HG02981 (cell line): ENCODE measurements around the gene ZC3H8.
"Not testable (repeated sequence)": the region's sequence is repeated elsewhere in the genome, so short reads cannot be mapped to it uniquely, and the experiment has no call there.

Experiments used
- ATAC-seq: cut with Tn5 transposase; IDR thresholded peaks from one replicate; pipeline ENCODE4 v1.9.1; 2021; ENCODE audit warnings: mild to moderate bottlenecking, moderate library complexity; ENCODE audit not compliant: unreplicated experiment

ZC3H8 gene

DNA sequence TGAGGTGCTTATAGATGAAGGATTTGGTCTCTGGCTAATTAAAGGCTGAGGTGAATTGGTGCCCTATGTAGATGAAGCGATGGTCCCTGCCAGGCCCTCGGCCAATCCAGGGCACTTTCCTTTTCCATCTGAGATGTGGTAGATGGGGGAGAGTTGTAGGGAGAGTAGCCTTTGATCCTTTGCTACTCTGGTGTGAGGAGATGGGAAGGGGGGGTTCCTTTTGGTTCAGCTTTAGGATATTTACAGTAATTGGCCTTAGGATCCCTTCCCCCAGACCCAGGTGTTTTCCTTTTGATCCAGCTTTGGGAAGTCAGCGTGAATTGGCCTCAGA, 5.4 kb upstream of the ZC3H8 start:
- ATAC-seq: no peak

DNA sequence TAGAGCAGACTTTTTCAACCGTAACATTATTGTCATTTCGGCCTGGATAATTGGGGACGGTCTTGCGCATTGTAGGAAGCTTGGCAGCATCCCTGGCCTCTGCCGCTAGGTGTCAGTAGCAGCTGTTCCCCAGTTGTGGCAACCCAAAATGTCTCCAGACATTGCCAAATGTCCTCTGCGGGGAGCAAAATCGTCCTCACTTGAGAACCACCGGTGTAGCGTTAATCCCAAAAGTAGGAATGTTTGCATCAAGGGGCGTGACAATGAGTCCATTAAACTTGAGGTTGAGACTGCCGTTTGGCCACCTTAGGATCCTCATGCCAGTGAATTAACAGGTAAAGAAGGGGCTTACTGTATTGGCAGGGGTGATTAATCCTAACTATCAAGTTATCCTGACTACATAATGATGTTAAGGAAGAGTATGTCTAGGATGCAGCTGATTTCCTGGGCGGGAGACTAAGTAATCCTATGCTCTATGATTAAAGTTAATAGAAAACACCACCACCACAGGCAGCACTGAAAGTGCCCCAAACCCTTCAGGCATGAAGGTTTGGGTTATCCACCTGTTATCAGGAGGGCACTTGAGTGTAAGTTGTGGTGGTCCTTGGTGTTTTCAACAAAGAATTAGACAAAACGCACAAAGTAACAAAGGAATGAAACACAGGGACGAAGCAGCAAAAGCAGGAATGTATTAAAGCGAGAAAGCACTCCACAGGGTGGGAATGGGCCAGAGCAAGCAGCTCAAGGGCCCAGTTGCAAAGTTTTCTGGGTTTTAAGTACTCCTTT, 4.9 kb upstream of the ZC3H8 start:
- ATAC-seq: peak; percentile 43

DNA sequence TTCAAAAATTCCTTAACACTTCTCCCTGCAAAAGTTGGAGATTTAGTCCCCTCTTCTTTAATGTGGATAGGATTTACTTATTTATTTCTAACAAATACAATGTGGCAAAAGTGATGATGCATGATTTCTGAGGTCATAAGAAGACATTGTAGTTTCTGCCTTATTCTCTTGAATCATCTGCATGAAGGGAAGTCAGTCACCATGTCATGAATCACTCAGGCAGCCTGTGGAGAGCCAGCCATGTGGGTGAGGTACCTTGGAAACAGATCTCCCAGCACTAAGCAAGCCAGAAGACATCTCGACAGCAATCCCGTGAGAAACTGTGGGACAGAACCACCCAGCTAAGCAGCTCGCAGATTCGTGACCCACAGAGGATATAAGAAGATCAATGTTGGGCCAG, 2.7 kb upstream of the ZC3H8 start:
- ATAC-seq: no peak

DNA sequence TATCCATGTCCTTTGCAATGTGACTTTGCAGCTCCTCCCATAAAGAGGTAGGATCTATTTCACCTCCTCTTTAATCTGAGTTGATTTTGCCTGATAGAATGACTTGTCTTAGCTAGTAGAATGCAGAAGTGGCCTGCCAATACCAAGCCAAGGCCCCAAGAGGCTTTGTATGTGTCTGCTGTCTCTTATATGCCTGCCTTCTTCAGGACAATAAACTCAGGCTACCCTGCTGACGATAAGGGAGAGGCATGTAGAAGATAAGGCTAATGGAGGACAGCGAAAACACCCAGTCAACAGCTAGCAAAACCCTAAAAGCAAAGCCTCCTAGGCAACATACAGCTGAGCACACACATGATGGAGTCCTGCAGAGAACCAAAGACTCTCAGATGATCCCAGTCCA, 1.8 kb upstream of the ZC3H8 start:
- ATAC-seq: no peak

DNA sequence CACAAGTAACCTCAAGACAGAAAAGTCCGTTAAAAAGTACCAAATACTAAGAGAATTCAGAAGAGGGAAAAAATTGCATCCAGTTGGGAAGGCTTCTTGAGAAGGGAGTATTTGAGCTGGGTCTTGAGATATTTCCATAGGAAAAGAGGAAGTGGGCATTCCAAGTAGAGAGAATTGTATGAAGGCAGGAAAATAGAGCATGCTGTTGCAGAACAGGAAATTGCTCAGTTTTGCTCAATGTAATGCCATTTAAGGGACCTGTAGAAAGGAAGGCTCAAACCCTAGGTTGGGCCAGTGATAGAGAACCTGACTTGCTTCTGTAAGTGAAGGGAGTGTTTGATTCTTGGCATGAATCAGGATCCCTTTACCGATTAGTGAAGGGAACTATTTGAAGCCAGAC, 1.0 kb upstream of the ZC3H8 start:
- no peak for ATAC-seq

DNA sequence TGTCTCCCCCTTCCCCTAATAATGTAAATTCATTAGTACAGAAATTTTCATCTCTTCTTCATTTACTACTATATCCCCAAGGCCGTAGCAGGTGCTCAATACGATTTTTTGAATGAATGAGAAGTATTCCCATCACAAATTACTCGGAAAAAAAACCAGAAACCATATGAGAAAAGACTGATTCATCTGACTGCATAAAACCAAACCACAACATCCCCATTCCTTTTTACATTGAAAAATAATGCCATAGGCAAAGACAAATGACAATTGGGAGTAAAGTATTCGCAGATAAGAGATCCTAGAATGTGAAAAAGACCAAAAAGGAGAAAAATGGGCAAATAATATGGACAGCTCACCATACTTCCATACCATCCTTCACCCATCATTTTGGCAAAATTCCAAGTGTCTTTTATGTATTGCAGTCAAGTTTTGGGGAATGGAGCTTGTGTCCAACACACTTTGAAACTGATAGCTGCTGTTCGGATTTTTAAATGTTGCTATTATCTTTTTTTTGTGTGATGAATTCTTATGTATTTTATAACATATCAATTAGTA, 1.5 kb downstream of the ZC3H8 start:
- ATAC-seq: no peak

DNA sequence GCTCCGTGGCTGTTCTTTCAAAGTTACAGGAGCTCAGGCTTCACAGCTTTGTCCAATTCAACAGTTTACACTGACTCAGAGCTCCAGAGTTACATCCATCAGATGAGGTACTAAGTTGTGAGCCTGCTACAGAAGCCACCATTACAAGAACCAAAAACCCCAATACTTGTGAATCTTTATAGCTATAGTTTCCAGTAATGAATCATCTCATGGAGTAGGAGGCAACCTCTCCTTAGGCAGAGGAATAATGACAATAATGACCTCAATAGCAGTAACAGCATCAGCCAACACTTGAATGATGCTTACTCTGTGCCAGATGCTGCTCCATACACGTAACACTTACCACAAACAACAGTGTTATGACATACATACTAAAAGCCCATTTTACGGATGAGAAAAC, 3.6 kb downstream of the ZC3H8 start:
- no peak for ATAC-seq

DNA sequence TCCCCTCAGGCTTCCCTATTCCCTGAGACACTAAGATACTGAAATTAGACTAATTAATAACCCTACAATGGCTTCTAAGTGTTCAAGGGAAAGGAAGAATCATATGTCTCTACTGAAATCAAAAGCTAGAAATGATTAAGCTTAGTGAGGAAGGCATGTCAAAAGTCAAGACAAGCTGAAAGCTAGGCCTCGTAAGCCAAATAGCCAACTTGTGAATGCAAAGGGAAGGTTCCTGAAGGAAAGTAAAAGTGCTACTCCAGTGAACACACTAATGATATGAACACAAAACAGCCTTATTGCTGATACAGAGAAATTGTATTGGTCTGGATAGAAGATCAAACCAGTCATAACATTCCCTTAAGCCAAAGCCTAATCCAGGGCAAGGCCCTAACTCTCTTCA, 10.0 kb downstream of the ZC3H8 start:
- ATAC-seq: no peak

DNA sequence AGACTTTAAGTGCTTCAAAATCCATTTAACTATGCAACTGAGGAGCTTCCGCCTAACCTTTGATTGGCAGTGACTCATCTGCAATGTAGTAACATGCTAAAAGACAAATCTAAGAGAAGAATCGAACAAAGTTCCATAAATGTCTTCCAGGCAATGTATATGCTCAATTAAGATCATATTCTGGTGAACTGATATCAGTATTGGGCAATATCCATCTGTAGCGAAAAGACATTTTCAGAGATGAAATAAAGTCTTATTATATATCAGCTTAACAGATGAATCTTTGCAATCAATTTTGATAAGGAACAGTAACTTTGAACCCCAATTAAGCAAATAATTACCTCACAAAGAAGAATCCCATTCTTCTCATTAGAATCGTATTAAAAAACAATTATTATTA, 11.6 kb downstream of the ZC3H8 start:
- no peak for ATAC-seq

DNA sequence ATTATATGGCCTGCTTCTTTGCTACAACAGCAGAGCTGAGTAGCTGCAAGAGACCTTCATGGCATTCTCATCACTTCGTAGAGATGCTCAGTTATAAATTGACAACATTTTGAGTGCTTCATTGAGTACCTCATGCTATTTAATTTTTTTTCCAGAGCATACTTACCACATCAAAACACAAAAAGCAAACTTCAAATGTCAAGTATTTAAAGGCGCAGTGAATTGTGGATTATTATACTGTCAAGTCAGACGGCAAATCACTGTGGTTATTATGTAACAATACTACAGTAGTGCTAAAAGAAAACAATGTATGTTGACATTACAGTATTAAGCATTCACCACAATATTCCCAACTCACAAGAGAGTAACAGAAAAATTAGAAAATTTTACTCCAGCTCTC, 12.5 kb downstream of the ZC3H8 start:
- no peak for ATAC-seq

DNA sequence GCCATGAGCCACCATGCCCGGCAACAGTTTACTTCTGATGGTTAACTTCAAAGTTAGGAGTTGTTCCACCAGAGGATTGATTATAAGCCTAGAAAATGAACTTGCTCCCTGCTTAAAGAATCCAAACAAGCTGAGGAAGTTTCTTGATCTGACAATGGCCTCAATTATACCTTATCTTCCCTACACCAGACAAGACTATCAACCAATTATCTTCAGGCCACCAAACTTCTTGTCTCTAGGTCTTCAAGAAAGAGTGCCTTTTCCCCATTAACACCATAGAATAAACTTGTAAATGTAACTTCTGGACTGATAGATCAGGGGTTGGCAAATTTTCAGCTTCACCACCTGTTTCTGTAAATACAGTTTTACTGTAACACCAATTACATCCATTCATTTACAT, 15.0 kb downstream of the ZC3H8 start:
- ATAC-seq: no peak

DNA sequence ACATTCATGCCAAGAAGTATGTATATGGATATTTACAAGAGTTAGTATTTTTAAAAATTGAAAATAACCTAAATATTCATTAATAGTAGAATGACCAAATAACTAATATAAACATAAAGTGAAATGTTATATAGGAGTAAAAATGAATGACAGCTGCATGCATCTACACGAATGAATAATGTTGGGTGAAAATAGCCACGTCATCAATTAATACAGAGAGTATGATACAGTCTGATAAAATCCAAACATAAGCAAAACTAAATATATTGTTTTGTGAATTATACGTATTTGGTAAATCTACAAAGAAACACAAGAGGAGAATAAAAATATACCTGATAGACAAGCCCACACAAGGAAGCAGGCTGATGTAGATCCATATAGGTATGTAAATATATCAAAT, 24.5 kb downstream of the ZC3H8 start:
- no peak for ATAC-seq

DNA sequence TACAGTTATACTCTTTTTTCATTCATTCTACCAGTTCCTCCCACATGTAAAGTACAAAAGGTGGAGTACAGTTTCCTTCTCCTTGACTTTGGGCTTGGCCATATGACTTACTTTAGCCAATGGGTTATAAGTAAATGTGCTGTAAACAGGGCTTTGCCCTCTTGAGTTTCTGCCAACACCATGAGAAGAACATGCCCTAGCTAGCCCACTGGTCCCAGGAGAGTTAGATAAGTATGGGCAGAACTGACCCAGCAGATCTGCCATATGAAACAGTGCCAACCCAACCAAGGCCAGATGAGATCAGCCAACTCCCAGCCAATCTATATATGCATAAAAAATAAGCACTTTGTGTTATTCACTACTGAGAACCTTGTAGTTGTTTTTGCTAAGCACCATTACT, 25.5 kb downstream of the ZC3H8 start:
- ATAC-seq: no peak

DNA sequence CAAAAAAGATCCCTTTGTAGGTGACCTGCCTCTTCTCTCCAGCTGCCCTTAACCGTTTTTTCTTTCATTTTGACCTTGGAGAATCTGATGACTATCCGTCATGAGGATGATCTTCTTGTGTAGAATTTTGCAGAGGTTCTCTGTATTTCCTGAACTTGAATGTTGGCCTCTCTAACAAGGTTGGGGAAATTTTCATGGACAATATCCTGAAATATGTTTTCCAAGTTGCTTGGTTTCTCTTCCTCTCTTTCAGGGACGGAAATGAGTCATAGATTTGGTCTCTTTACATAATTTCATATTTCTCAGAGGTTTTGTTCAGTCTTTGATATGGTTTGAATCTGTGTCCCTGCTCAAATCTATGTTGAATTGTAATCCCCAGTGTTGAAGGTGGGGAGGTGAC, 34.0 kb downstream of the ZC3H8 start:
- no peak for ATAC-seq

DNA sequence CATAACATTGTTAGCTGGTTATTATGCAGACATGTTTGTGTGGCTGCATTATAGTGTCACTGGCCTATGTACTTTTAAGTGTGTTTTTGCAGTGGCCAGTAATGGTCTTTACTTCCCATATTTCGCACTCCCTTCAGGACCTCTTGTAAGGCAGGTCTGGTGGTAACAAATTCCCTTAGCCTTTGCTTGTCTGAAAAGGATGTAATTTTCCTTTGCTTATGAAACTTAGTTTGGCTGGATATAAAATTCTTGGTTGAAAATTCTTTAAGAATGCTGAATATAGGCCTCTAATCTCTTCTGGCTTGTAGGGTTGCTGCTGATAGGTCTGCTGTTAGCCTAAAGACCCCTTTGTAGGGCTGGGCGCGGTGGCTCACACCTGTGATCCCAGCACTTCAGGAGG, 34.7 kb downstream of the ZC3H8 start:
- no peak for ATAC-seq

DNA sequence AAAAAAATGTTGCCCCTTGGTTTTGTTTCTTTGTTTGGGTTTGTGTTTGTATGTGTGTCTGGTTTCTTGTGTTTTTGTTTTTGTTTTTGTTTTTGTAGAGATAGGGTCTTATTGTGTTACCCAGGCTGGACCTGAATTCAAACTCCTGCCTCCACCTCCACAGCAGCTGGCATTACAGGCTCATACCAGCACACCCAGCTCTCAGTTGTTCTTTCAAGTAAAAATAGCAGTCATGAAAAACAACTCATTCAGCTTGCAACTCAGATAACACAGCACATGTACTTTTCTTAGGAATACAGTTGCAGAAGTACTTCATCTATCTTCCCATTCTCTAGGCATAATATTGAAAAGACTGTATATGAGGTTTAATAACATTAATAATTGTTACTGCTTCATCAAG, 37.0 kb downstream of the ZC3H8 start:
- no peak for ATAC-seq

DNA sequence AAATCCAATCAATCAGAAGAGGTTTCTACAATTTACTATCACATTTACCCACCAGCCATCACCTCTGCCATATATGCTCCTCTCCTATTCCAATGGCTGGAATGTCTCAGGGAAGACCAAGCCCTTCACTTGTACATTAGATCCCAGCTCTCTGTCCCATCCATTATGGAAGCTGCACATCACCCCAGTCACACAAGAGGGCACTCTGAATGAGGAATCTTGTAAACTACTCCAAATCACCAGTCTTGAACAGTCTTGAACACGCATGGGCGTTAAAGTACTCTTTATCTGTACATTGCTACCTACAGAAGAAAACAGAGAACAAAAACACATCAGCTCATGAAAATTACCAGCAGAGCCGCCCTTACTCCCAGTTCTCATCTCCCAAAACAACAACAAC, 38.7 kb downstream of the ZC3H8 start:
- ATAC-seq: no peak

DNA sequence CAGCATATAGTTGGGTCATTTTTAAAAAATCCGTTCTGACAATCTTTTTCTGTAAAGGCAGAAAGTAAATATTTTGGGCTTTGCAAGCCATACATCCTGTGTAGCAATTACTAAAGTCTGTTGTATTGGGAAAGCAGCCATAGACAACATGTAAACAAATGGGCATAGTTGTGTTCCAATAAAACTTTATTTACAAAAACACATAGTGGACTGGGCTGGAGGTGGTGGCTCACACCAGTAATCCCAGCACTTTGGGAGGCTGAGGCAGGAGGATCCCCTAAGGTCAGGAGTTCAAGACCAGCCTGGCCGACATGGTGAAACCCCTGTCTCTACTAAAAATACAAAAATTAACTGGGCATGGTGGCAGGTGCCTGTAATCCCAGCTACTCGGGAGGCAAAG, 46.9 kb downstream of the ZC3H8 start:
- ATAC-seq: not testable (repeated sequence)

DNA sequence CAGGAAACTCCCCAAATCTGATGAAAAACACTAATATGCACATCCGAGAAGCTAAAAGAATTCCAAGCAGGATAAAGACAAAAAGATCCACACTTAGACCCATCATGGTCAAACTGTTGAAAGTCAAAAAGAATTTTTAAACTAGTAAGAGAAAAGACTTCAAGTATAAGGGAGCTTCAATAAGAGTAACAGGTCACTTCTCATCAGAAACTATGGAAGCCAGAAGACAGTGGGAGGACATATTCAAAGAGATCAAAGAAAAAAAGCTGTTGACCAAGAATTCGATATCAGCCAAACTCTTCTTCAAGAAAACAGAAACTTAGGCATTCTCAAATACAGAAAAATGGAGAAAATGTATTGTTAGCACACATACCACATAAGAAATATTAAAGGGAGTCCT, 50.4 kb downstream of the ZC3H8 start:
- ATAC-seq: no peak

DNA sequence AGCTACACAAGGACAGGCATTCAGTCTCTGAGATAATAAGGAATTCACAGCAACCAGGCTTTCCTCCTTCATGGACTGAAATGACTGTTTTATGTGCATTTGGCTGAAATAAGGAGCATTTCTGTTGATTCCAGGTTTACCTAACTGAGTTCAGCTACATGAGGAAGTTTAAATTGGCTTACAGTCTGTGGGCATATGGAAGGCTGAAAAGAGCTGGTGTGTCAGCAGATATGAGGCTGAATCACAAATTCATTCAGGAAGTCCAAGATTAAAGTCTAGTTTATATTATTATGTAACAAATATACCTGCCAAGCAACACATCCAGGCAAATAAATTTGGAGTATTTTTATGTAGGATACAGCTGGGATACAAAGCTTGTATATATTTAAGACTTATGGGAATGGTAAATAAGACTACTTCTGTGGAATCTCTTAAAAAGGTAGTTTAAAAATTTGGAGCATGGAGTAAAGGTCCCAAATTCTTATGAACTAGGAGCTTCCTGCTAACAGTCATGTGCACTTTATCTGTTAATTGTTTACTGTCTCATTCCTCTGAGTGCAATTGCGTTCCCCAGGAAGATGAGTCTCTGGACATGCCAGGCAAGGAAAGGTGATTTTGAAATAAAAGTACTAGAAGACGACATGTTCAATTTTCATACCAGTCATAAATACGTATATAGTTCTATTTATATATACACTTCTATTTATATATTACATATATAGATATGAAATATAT, 53.0 kb downstream of the ZC3H8 start:
- no peak for ATAC-seq

DNA sequence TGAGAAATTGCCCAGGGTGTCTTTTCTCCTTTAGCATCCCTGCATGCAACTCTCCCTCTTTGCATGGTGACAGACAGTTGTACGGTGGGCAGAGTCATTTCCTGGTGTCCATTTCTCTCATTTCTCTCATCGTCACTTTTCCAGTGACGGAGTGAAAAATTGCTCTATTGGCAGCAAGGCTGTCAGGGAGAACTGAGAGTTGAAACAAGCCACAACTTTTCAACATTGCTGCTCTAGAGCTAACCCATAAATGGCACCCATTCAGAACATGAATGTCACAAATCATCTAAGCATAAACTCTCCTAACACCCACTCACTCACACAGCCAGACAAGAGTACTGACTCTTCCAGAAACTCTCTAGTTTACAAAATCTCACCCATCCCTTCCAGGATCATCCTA, 55.7 kb downstream of the ZC3H8 start:
- ATAC-seq: no peak

DNA sequence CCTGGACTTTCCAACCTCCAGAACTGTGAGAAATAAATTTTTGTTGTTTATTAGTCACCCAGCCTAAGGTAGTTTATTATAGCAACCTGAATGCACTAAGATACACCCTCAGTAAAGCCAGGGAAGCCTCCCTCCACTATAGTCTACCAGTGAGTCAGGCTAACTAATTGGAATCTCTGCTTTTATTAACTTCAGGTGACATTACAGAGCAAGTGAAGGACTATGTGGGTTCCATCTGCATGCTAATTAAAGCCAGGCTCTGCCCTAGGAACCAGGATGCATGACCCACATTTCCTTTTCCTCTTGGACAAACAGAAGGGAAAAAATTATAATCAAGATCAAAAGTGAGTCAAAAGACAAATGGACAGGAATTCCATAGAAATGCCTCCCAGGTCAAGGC, 56.1 kb downstream of the ZC3H8 start:
- ATAC-seq: no peak

DNA sequence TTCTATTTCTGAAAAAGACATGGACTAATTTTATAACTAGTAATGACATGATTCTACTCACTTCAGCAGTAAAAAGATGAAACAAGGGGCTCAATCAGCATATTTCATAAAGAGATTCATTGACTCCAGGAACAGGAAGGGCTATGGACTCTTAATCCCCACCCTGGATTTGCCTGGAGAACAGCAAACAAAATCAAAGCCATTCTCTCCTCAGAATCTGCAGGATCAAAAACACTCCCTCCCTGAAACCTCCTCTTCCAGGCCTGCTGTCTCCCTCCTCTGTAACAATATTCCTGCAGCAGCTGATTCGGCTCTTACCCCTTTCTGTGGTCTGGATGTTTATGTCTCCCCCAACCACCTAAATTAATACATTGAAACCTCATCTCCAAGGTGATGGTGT, 57.0 kb downstream of the ZC3H8 start:
- no peak for ATAC-seq
